SK-N-SH treated with all-trans-retinoic acid at 6 μM for 48 hours (cell line): ENCODE results near the gene CEP290.

ENCODE experiments used
- ATAC-seq: fragments of 200-7000 bp; cut with Tn5 transposase; 3 replicates; pipeline ENCODE4 v1.9.1; 2020; ENCODE audit warnings: mild to moderate bottlenecking, moderate library complexity
- ARNTL ChIP-seq: fragments of 450-650 bp; formaldehyde crosslinking; IDR thresholded peaks from 2 replicates; pipeline ENCODE4 v1.5.0; 2020; ENCODE audit warnings: low read depth, mild to moderate bottlenecking, moderate library complexity, borderline replicate concordance
- BACH2 ChIP-seq: fragments of 250-450 bp; sonication (Bioruptor Pico); IDR thresholded peaks from 2 replicates; pipeline ENCODE4 v1.9.0; 2021; ENCODE audit warnings: mild to moderate bottlenecking, borderline replicate concordance
- CSDC2 ChIP-seq: fragments of 250-450 bp; sonication (Bioruptor Pico); IDR thresholded peaks from 2 replicates; pipeline ENCODE4 v1.5.0; 2020; ENCODE audit warnings: mild to moderate bottlenecking, moderate library complexity
- ESRRG ChIP-seq: fragments of 250-450 bp; sonication (Bioruptor Pico); IDR thresholded peaks from 2 replicates; pipeline ENCODE4 v1.6.1; 2021; ENCODE audit warnings: mild to moderate bottlenecking
- GLIS3 ChIP-seq: fragments of 250-450 bp; sonication (Bioruptor Pico); IDR thresholded peaks from 2 replicates; pipeline ENCODE4 v1.5.0; 2020; ENCODE audit warnings: mild to moderate bottlenecking, moderate library complexity
- ISL1 ChIP-seq: fragments of 250-450 bp; sonication (Bioruptor Pico); IDR thresholded peaks from 2 replicates; pipeline ENCODE4 v2.1.2; 2022; ENCODE audit warnings: mild to moderate bottlenecking, moderate library complexity
- OSR1 ChIP-seq: fragments of 250-450 bp; sonication (Bioruptor Pico); IDR thresholded peaks from 2 replicates; pipeline ENCODE4 v1.8.0; 2022; ENCODE audit warnings: moderate library complexity, mild to moderate bottlenecking, inconsistent platforms
- PPARA ChIP-seq: fragments of 250-450 bp; sonication (Bioruptor Pico); IDR thresholded peaks from 2 replicates; pipeline ENCODE4 v1.5.0; 2020; ENCODE audit warnings: mild to moderate bottlenecking, borderline replicate concordance
- RARB ChIP-seq: fragments of 250-450 bp; sonication (Bioruptor Pico); IDR thresholded peaks from 2 replicates; pipeline ENCODE4 v1.8.0; 2021; ENCODE audit warnings: mild to moderate bottlenecking, moderate library complexity
- SNAI2 ChIP-seq: fragments of 250-450 bp; sonication (Bioruptor Pico); IDR thresholded peaks from 2 replicates; pipeline ENCODE4 v1.5.0; 2020; ENCODE audit warnings: mild to moderate bottlenecking, moderate library complexity
- TCF4 ChIP-seq: fragments of 250-450 bp; sonication (Bioruptor Pico); IDR thresholded peaks from 2 replicates; pipeline ENCODE4 v1.8.0; 2021; ENCODE audit warnings: mild to moderate bottlenecking, moderate library complexity, borderline replicate concordance
- TOX ChIP-seq: fragments of 250-450 bp; sonication (Bioruptor Pico); IDR thresholded peaks from 2 replicates; pipeline ENCODE4 v1.8.0; 2021; ENCODE audit warnings: mild to moderate bottlenecking, moderate library complexity, borderline replicate concordance
- ZC3H10 ChIP-seq: fragments of 250-450 bp; sonication (Bioruptor Pico); IDR thresholded peaks from 2 replicates; pipeline ENCODE4 v1.5.1; 2021; ENCODE audit warnings: mild to moderate bottlenecking, moderate library complexity
- ZFP3 ChIP-seq: fragments of 250-450 bp; sonication (Bioruptor Pico); IDR thresholded peaks from 2 replicates; pipeline ENCODE4 v1.5.0; 2020; ENCODE audit warnings: mild to moderate bottlenecking, moderate library complexity
- ZNF565 ChIP-seq: fragments of 450-650 bp; formaldehyde crosslinking; conservative IDR thresholded peaks from 2 replicates; pipeline ENCODE4 v1.5.0; 2020; ENCODE audit warnings: low read depth, mild to moderate bottlenecking, moderate library complexity
- ZNF8 ChIP-seq: fragments of 450-650 bp; formaldehyde crosslinking; IDR thresholded peaks from 2 replicates; pipeline ENCODE4 v1.5.0; 2020; ENCODE audit warnings: mild to moderate bottlenecking, moderate library complexity
- TF ChIP-seq, protein P1 (sequence below): fragments of 250-450 bp; sonication (Bioruptor Pico); IDR thresholded peaks from 2 replicates; pipeline ENCODE4 v1.5.1; 2020; ENCODE audit warnings: low read depth, mild to moderate bottlenecking, moderate library complexity
- TF ChIP-seq, protein P2 (sequence below): fragments of 250-450 bp; sonication (Bioruptor Pico); IDR thresholded peaks from 2 replicates; pipeline ENCODE4 v1.5.1; 2021; ENCODE audit warnings: mild to moderate bottlenecking, moderate library complexity
- TF ChIP-seq, protein P3 (sequence below): fragments of 250-450 bp; sonication (Bioruptor Pico); IDR thresholded peaks from 2 replicates; pipeline ENCODE4 v1.8.0; 2020; ENCODE audit warnings: mild to moderate bottlenecking, moderate library complexity, borderline replicate concordance
- TF ChIP-seq, protein P4 (sequence below): fragments of 250-450 bp; sonication (Bioruptor Pico); IDR thresholded peaks from 2 replicates; pipeline ENCODE4 v1.5.0; 2020; ENCODE audit warnings: mild to moderate bottlenecking, moderate library complexity
- TF ChIP-seq, protein P5 (sequence below): fragments of 250-450 bp; sonication (Bioruptor Pico); IDR thresholded peaks from 2 replicates; pipeline ENCODE4 v1.8.0; 2021; ENCODE audit warnings: low read depth, mild to moderate bottlenecking, moderate library complexity, borderline replicate concordance

The CEP290 gene

DNA sequence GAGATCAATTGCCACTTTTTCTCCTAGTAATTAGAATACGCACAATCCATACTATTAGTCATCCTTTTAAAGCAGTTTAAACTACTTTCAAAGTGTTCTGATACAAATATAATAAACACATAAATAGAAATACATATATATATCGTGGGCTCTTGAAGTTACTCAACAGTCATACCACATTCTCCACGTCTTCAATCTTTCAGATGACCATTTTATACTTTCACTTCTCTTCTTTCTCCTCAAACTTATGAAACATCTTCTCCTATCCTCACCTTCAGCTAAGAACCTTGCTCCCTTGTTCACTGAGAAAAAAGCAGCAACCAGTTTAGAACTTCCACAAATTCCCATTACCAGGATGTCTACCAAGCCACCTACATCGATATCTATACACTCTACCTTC is 19.2 kb downstream of the CEP290 start:
- no peak for TF ChIP-seq ZC3H10 (CRISPR knock-in tag)
- TF ChIP-seq, protein P1, sequence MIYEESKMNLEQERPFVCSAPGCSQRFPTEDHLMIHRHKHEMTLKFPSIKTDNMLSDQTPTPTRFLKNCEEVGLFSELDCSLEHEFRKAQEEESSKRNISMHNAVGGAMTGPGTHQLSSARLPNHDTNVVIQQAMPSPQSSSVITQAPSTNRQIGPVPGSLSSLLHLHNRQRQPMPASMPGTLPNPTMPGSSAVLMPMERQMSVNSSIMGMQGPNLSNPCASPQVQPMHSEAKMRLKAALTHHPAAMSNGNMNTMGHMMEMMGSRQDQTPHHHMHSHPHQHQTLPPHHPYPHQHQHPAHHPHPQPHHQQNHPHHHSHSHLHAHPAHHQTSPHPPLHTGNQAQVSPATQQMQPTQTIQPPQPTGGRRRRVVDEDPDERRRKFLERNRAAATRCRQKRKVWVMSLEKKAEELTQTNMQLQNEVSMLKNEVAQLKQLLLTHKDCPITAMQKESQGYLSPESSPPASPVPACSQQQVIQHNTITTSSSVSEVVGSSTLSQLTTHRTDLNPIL (CRISPR knock-in tag) = no peak
- TF ChIP-seq ZNF565 (CRISPR knock-in tag) = no peak
- no peak for TF ChIP-seq SNAI2 (CRISPR knock-in tag)
- TF ChIP-seq, protein P2, sequence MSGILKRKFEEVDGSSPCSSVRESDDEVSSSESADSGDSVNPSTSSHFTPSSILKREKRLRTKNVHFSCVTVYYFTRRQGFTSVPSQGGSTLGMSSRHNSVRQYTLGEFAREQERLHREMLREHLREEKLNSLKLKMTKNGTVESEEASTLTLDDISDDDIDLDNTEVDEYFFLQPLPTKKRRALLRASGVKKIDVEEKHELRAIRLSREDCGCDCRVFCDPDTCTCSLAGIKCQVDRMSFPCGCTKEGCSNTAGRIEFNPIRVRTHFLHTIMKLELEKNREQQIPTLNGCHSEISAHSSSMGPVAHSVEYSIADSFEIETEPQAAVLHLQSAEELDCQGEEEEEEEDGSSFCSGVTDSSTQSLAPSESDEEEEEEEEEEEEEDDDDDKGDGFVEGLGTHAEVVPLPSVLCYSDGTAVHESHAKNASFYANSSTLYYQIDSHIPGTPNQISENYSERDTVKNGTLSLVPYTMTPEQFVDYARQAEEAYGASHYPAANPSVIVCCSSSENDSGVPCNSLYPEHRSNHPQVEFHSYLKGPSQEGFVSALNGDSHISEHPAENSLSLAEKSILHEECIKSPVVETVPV (CRISPR knock-in tag) = no peak
- no peak for TF ChIP-seq PPARA (CRISPR knock-in tag)
- no peak for TF ChIP-seq ZNF8 (CRISPR knock-in tag)
- TF ChIP-seq OSR1 (CRISPR knock-in tag) = no peak
- TF ChIP-seq, protein P3, sequence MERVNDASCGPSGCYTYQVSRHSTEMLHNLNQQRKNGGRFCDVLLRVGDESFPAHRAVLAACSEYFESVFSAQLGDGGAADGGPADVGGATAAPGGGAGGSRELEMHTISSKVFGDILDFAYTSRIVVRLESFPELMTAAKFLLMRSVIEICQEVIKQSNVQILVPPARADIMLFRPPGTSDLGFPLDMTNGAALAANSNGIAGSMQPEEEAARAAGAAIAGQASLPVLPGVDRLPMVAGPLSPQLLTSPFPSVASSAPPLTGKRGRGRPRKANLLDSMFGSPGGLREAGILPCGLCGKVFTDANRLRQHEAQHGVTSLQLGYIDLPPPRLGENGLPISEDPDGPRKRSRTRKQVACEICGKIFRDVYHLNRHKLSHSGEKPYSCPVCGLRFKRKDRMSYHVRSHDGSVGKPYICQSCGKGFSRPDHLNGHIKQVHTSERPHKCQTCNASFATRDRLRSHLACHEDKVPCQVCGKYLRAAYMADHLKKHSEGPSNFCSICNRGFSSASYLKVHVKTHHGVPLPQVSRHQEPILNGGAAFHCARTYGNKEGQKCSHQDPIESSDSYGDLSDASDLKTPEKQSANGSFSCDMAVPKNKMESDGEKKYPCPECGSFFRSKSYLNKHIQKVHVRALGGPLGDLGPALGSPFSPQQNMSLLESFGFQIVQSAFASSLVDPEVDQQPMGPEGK (CRISPR knock-in tag) = no peak
- TF ChIP-seq ISL1 (CRISPR knock-in tag) = no peak
- TF ChIP-seq BACH2 (CRISPR knock-in tag) = no peak
- TF ChIP-seq RARB = no peak
- TF ChIP-seq ARNTL = no peak
- TF ChIP-seq, protein P4, sequence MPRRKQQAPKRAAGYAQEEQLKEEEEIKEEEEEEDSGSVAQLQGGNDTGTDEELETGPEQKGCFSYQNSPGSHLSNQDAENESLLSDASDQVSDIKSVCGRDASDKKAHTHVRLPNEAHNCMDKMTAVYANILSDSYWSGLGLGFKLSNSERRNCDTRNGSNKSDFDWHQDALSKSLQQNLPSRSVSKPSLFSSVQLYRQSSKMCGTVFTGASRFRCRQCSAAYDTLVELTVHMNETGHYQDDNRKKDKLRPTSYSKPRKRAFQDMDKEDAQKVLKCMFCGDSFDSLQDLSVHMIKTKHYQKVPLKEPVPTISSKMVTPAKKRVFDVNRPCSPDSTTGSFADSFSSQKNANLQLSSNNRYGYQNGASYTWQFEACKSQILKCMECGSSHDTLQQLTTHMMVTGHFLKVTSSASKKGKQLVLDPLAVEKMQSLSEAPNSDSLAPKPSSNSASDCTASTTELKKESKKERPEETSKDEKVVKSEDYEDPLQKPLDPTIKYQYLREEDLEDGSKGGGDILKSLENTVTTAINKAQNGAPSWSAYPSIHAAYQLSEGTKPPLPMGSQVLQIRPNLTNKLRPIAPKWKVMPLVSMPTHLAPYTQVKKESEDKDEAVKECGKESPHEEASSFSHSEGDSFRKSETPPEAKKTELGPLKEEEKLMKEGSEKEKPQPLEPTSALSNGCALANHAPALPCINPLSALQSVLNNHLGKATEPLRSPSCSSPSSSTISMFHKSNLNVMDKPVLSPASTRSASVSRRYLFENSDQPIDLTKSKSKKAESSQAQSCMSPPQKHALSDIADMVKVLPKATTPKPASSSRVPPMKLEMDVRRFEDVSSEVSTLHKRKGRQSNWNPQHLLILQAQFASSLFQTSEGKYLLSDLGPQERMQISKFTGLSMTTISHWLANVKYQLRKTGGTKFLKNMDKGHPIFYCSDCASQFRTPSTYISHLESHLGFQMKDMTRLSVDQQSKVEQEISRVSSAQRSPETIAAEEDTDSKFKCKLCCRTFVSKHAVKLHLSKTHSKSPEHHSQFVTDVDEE = no peak
- TF ChIP-seq CSDC2 = no peak
- TF ChIP-seq, protein P5, sequence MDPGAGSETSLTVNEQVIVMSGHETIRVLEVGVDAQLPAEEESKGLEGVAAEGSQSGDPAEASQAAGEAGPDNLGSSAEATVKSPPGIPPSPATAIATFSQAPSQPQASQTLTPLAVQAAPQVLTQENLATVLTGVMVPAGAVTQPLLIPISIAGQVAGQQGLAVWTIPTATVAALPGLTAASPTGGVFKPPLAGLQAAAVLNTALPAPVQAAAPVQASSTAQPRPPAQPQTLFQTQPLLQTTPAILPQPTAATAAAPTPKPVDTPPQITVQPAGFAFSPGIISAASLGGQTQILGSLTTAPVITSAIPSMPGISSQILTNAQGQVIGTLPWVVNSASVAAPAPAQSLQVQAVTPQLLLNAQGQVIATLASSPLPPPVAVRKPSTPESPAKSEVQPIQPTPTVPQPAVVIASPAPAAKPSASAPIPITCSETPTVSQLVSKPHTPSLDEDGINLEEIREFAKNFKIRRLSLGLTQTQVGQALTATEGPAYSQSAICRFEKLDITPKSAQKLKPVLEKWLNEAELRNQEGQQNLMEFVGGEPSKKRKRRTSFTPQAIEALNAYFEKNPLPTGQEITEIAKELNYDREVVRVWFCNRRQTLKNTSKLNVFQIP (CRISPR knock-in tag) = no peak
- TF ChIP-seq GLIS3 (CRISPR knock-in tag) = no peak
- TF ChIP-seq ESRRG = no peak
- no peak for TF ChIP-seq ZFP3 (CRISPR knock-in tag)
- TF ChIP-seq TOX (CRISPR knock-in tag) = no peak
- ATAC-seq = no peak

DNA sequence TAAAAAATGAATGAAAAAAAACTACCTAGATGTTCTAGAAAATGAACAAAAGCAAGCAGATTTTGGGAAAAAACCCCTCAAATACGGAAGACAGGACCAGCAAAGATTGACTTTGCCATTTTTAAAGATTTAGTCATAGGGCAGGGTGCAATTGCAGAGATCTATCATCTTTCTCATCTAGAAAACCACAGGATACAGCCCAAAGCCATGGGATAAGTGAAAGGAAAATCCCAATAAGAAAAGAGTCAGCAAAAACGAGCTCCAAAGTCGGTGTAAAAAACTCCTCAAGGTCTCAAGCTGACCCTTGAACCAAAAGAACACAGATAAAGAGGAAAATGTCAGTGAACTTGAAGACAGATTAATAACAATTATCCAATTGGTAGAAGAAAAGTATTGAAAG is 28.0 kb downstream of the CEP290 start:
- TF ChIP-seq OSR1 (CRISPR knock-in tag) (no peak), SNAI2 (CRISPR knock-in tag) (no peak), ZC3H10 (CRISPR knock-in tag) (no peak), ZFP3 (CRISPR knock-in tag) (no peak), ISL1 (CRISPR knock-in tag) (no peak), ZNF565 (CRISPR knock-in tag) (no peak), ARNTL (no peak), BACH2 (CRISPR knock-in tag) (no peak), TCF4 (no peak), PPARA (CRISPR knock-in tag) (no peak)
- TF ChIP-seq, protein P4 = no peak
- TF ChIP-seq, protein P2 (CRISPR knock-in tag) = no peak
- TF ChIP-seq, protein P5 (CRISPR knock-in tag) = no peak
- no peak for ATAC-seq
